HepG2 (cell line): ENCODE results near the gene GLO1. TPM values are rescaled to one million over a fixed set of nuclear protein-coding genes. Genes with fewer than 3 reads are reported as not detected.

Experiments
- ARNTL ChIP-seq: sonication (generic); formaldehyde crosslinking; IDR thresholded peaks from 2 replicates; pipeline ENCODE4 v1.4.0; 2020; ENCODE audit warnings: mild to moderate bottlenecking, missing genetic modification reagents
- ATF7 ChIP-seq, 2 experiments: fragments of 450-650 bp in 1 of 2; sonication (generic) in 1 of 2; formaldehyde crosslinking in 1 of 2; IDR thresholded peaks; 2 replicates each; pipeline versions ENCODE4 v1.4.0 to v1.6.1; 2016 to 2020; ENCODE audit warnings: antibody characterized with exemption in 1 of 2, mild to moderate bottlenecking in 1 of 2, missing genetic modification reagents in 1 of 2
- ATF7-NPFF ChIP-seq: sonication (generic); formaldehyde crosslinking; IDR thresholded peaks from 2 replicates; pipeline ENCODE4 v1.8.1; 2023; ENCODE audit warnings: mild to moderate bottlenecking, low read depth, missing genetic modification reagents, moderate library complexity
- DPF2 ChIP-seq: sonication (generic); formaldehyde crosslinking; IDR thresholded peaks from 2 replicates; pipeline ENCODE4 v1.4.0; 2020; ENCODE audit warnings: mild to moderate bottlenecking, low read depth, missing genetic modification reagents, borderline replicate concordance
- KLF13 ChIP-seq: sonication (generic); formaldehyde crosslinking; IDR thresholded peaks from 2 replicates; pipeline ENCODE4 v1.4.0; 2020; ENCODE audit warnings: mild to moderate bottlenecking, missing genetic modification reagents
- MBNL3 ChIP-seq: fragments of 250-450 bp; sonication (Bioruptor Pico); conservative IDR thresholded peaks from 2 replicates; pipeline ENCODE4 v1.8.0; 2022; ENCODE audit warnings: mild to moderate bottlenecking, inconsistent platforms
- MTF1 ChIP-seq: sonication (generic); formaldehyde crosslinking; IDR thresholded peaks from 2 replicates; pipeline ENCODE4 v1.5.0; 2020; ENCODE audit warnings: missing genetic modification reagents
- MXD1 ChIP-seq: sonication (generic); formaldehyde crosslinking; IDR thresholded peaks from 2 replicates; pipeline ENCODE4 v1.4.0; 2020; ENCODE audit warnings: mild to moderate bottlenecking, missing genetic modification reagents
- MXD4 ChIP-seq: IDR thresholded peaks from 2 replicates; pipeline ENCODE4 v1.6.1; 2016; ENCODE audit warnings: mild to moderate bottlenecking, missing biosample characterization, missing genetic modification reagents
- MZF1 ChIP-seq: sonication (generic); formaldehyde crosslinking; IDR thresholded peaks from 2 replicates; pipeline ENCODE4 v1.8.1; 2023; ENCODE audit warnings: mild to moderate bottlenecking, missing genetic modification reagents, borderline replicate concordance
- NAIF1 ChIP-seq: sonication (generic); formaldehyde crosslinking; IDR thresholded peaks from 2 replicates; pipeline ENCODE4 v1.5.0; 2020; ENCODE audit warnings: mild to moderate bottlenecking, missing genetic modification reagents, borderline replicate concordance
- NFRKB ChIP-seq: fragments of 450-650 bp; IDR thresholded peaks from 2 replicates; pipeline ENCODE4 v1.6.1; 2017
- PAF1 ChIP-seq: IDR thresholded peaks from 2 replicates; pipeline ENCODE4 v1.6.1; 2016; ENCODE audit warnings: missing genetic modification reagents, missing compliant biosample characterization
- PHF21A ChIP-seq: sonication (generic); formaldehyde crosslinking; IDR thresholded peaks from 2 replicates; pipeline ENCODE4 v1.5.0; 2020; ENCODE audit warnings: mild to moderate bottlenecking, missing genetic modification reagents
- SAFB2 ChIP-seq: sonication (generic); formaldehyde crosslinking; IDR thresholded peaks from 2 replicates; pipeline ENCODE4 v1.5.1; 2020; ENCODE audit warnings: missing genetic modification reagents, low read depth, mild to moderate bottlenecking, borderline replicate concordance
- SNRNP70 ChIP-seq: fragments of 200-400 bp; formaldehyde crosslinking; IDR thresholded peaks from 2 replicates; pipeline ENCODE4 v1.6.1; 2017; ENCODE audit warnings: mild to moderate bottlenecking, low read depth, low read length, moderate library complexity
- YY1 ChIP-seq: IDR thresholded peaks from 2 replicates; pipeline ENCODE4 v1.6.1; 2011; ENCODE audit warnings: low read length, low read depth, moderate library complexity, mild to moderate bottlenecking; ENCODE audit not compliant: insufficient read depth, insufficient replicate concordance
- ZKSCAN5 ChIP-seq: sonication (generic); formaldehyde crosslinking; IDR thresholded peaks from 2 replicates; pipeline ENCODE4 v1.5.1; 2020; ENCODE audit warnings: mild to moderate bottlenecking, missing genetic modification reagents
- ZNF143 ChIP-seq: sonication (generic); formaldehyde crosslinking; IDR thresholded peaks from 2 replicates; pipeline ENCODE4 v1.4.0; 2020; ENCODE audit warnings: missing genetic modification reagents
- ZNF207 ChIP-seq: fragments of 450-650 bp; IDR thresholded peaks from 2 replicates; pipeline ENCODE4 v1.6.1; 2016; ENCODE audit warnings: antibody characterized with exemption, borderline replicate concordance
- ZNF512B ChIP-seq: sonication (generic); formaldehyde crosslinking; IDR thresholded peaks from 2 replicates; pipeline ENCODE4 v1.5.1; 2020; ENCODE audit warnings: missing genetic modification reagents, mild to moderate bottlenecking, borderline replicate concordance
- ZNF562 ChIP-seq: sonication (generic); formaldehyde crosslinking; IDR thresholded peaks from 2 replicates; pipeline ENCODE4 v1.8.0; 2022; ENCODE audit warnings: missing genetic modification reagents, borderline replicate concordance
- ZSCAN25 ChIP-seq: sonication (generic); formaldehyde crosslinking; IDR thresholded peaks from 2 replicates; pipeline ENCODE4 v1.8.0; 2022; ENCODE audit warnings: mild to moderate bottlenecking, missing genetic modification reagents
- polyA plus RNA-seq, 8 experiments: library from polyadenylated mRNA; depleted of rRNA in 3 of 8; stranded (reverse) in 7 of 8; unstranded in 1 of 8; fragments of >200 nt; fragmentation: Illumina TruSeq in 4 of 8; extraction: Trizol in 4 of 8; gene quantifications; 2 replicates each; pipeline versions ENCODE4 v1.2.1 to v1.2.3, GENCODE V29; 2011 to 2016; ENCODE audit warnings: low read depth in 4 of 8, missing spikeins in 1 of 8, mixed read lengths in 1 of 8; ENCODE audit not compliant: insufficient read depth in 1 of 8
- total RNA-seq, 5 experiments: library from RNA; depleted of rRNA; stranded (reverse); fragments of >200 nt; fragmentation: Illumina TruSeq; extraction: Trizol; gene quantifications; 2 replicates each; pipeline ENCODE4 v1.2.3, GENCODE V29; 2016; ENCODE audit warnings: low read depth in 1 of 5
- TF ChIP-seq, protein P1 (sequence below): sonication (generic); formaldehyde crosslinking; IDR thresholded peaks from 2 replicates; pipeline ENCODE4 v1.4.0; 2020; ENCODE audit warnings: missing genetic modification reagents, low read depth, mild to moderate bottlenecking, borderline replicate concordance
- TF ChIP-seq, protein P2 (sequence below): fragments of 450-650 bp; IDR thresholded peaks from 2 replicates; pipeline ENCODE4 v1.6.1; 2017

Gene GLO1
- total and polyA plus RNA-seq, 2 of the 13 experiments (the other 11 are each of a cell fraction or from before 2014, with no cell fraction given), result 77.1 to 177 TPM

GRCh38 chr6:38639498-38640215 is 63.3 kb downstream of the GLO1 start, which contains the start of gene BTBD9 (continued):
- TF ChIP-seq MXD4 (peak; percentile 20; the same call in 1 of the 2 replicates), ZNF512B (CRISPR knock-in tag) (no peak), ATF7 (IDR thresholded peaks at IDR 0.05) (no peak), ATF7 (CRISPR knock-in tag; IDR thresholded peaks at IDR 0.05) (peak; percentile 44; the same call in 1 of the 2 replicates), ARNTL (CRISPR knock-in tag) (no peak; the same call in 1 of the 2 replicates), PHF21A (CRISPR knock-in tag) (peak; percentile 59; the same call in 1 of the 2 replicates), MTF1 (no peak), YY1 (no peak), PAF1 (no peak), ATF7-NPFF (CRISPR knock-in tag) (peak; percentile 27; the same call in 1 of the 2 replicates), ZKSCAN5 (no peak), SAFB2 (no peak; the same call in 1 of the 2 replicates), ZNF562 (CRISPR knock-in tag) (no peak), MZF1 (CRISPR knock-in tag) (no peak), MBNL3 (CRISPR knock-in tag) (no peak), ZNF143 (CRISPR knock-in tag) (peak; percentile 23; the same call in 1 of the 2 replicates), KLF13 (CRISPR knock-in tag) (no peak), ZSCAN25 (CRISPR knock-in tag) (peak; percentile 49; the same call in 1 of the 2 replicates), ZNF207 (no peak), NFRKB (no peak), MXD1 (CRISPR knock-in tag) (peak; percentile 79), NAIF1 (CRISPR knock-in tag) (no peak), DPF2 (CRISPR knock-in tag) (no peak), SNRNP70 (no peak)
- TF ChIP-seq, protein P1, sequence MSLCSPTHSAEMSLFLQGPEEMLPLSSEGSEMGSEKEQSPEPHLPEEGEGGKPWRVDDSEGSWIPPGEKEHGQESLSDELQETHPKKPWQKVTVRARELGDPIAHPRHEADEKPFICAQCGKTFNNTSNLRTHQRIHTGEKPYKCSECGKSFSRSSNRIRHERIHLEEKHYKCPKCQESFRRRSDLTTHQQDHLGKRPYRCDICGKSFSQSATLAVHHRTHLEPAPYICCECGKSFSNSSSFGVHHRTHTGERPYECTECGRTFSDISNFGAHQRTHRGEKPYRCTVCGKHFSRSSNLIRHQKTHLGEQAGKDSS (CRISPR knock-in tag), result 0 out of 2 replicates have a peak, but pooled peaks have one; percentile 15
- TF ChIP-seq, protein P2, sequence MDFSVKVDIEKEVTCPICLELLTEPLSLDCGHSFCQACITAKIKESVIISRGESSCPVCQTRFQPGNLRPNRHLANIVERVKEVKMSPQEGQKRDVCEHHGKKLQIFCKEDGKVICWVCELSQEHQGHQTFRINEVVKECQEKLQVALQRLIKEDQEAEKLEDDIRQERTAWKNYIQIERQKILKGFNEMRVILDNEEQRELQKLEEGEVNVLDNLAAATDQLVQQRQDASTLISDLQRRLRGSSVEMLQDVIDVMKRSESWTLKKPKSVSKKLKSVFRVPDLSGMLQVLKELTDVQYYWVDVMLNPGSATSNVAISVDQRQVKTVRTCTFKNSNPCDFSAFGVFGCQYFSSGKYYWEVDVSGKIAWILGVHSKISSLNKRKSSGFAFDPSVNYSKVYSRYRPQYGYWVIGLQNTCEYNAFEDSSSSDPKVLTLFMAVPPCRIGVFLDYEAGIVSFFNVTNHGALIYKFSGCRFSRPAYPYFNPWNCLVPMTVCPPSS, result no peak
